BE2C (cell line): ENCODE measurements around the gene ALDH3B2.

Experiments used
- DNase-seq: peaks from one replicate; pipeline ENCODE4 v3.0.0-alpha.2; 2020
- H3K27me3 ChIP-seq: fragments of 250-450 bp; sonication (Bioruptor Pico); 2 replicates; pipeline ENCODE4 v1.5.1; 2020; ENCODE audit warnings: mild to moderate bottlenecking
- H3K36me3 ChIP-seq: fragments of 250-450 bp; sonication (Bioruptor Pico); 2 replicates; pipeline ENCODE4 v1.5.1; 2020; ENCODE audit warnings: mild to moderate bottlenecking
- H3K4me1 ChIP-seq: fragments of 250-450 bp; sonication (Bioruptor Pico); 2 replicates; pipeline ENCODE4 v1.5.1; 2020
- H3K4me3 ChIP-seq: 2 replicates; pipeline ENCODE4 v1.5.1; 2011; ENCODE audit warnings: low read depth, low read length
- H3K9me3 ChIP-seq: fragments of 250-450 bp; sonication (Bioruptor Pico); 2 replicates; pipeline ENCODE4 v1.5.1; 2020
- TF ChIP-seq, protein P1 (sequence below): IDR thresholded peaks from 2 replicates; pipeline ENCODE4 v1.5.1; 2012; ENCODE audit warnings: mild to moderate bottlenecking, low read depth, low read length

Gene ALDH3B2

DNA sequence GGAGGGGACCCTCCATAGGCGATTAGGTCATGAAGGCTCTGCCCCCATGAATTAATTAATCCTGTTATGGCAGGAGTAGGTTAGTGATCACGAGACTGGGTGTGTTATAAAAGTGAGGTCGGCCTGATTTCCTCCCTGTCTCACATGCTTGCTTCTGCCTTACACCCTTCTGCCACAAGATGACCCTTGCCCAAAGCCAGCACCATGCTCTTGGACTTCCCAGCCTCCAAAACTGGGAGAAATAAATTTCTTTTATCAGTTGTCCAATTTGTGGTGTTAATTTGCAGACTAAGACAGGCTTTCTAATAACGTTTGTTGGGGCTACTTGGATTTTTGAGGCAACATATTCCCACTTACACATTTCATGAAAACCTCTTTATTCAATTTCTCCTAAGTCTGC is 23.4 kb upstream of the ALDH3B2 start:
- no peak for DNase-seq
- no peaks in the 10 kb centered on the region for H3K4me1 ChIP-seq
- TF ChIP-seq, protein P1, sequence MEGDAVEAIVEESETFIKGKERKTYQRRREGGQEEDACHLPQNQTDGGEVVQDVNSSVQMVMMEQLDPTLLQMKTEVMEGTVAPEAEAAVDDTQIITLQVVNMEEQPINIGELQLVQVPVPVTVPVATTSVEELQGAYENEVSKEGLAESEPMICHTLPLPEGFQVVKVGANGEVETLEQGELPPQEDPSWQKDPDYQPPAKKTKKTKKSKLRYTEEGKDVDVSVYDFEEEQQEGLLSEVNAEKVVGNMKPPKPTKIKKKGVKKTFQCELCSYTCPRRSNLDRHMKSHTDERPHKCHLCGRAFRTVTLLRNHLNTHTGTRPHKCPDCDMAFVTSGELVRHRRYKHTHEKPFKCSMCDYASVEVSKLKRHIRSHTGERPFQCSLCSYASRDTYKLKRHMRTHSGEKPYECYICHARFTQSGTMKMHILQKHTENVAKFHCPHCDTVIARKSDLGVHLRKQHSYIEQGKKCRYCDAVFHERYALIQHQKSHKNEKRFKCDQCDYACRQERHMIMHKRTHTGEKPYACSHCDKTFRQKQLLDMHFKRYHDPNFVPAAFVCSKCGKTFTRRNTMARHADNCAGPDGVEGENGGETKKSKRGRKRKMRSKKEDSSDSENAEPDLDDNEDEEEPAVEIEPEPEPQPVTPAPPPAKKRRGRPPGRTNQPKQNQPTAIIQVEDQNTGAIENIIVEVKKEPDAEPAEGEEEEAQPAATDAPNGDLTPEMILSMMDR = no peak
- H3K9me3 ChIP-seq = no peaks in the 10 kb centered on the region
- peaks cover 20% of the 10 kb centered on the region for H3K27me3 ChIP-seq
- H3K4me3 ChIP-seq = no peak overlapping the region
- H3K36me3 ChIP-seq = no peaks in the 10 kb centered on the region

DNA sequence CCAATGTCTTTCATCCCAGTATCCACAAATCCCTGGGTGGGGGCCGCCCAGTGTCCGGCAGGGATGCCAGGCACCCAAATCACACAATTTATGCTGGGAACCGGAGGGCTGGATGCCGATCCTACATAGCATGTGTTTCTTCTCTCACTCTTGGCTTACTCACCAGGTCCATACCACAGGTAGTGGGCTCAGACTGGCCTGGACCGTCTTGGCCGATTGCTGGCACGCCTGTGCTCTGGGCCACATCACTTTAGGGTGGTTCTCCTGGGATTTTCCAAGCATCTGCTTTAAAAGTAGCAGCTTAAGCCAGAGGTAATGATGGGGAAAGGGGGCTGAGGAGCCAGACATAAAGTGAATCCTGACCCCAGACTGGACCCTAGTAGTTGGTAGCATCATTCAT is 22.6 kb upstream of the ALDH3B2 start:
- no peak for DNase-seq
- Histone ChIP-seq H3K36me3 (no peaks in the 10 kb centered on the region), H3K9me3 (no peaks in the 10 kb centered on the region), H3K4me1 (no peaks in the 10 kb centered on the region), H3K4me3 (no peak overlapping the region), H3K27me3 (peaks cover 23% of the 10 kb centered on the region)
- TF ChIP-seq, protein P1 = no peak

DNA sequence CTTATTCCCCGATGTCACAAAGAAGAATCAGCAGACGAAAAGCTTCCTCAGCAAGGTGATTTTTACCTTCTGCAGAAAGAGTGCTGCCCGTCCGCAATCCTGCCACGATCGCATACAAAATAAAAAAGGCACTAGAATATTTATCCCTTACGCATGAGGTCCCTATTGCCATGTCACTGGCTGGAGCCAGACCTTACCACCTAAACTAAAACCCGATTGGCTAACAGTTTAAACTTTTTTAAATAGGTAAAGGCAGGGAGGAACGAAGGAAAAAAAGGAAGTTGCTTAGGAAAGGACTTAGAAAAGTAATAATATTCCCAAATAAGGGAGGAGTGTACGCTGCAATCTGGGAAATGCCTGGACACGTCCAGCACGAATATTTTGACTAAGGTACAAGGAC is 21.2 kb upstream of the ALDH3B2 start:
- no peaks in the 10 kb centered on the region for H3K4me1 ChIP-seq
- H3K27me3 ChIP-seq = peaks cover 29% of the 10 kb centered on the region
- no peaks in the 10 kb centered on the region for H3K36me3 ChIP-seq
- DNase-seq = no peak
- no peak overlapping the region for H3K4me3 ChIP-seq
- H3K9me3 ChIP-seq = no peaks in the 10 kb centered on the region
- TF ChIP-seq, protein P1 = no peak

DNA sequence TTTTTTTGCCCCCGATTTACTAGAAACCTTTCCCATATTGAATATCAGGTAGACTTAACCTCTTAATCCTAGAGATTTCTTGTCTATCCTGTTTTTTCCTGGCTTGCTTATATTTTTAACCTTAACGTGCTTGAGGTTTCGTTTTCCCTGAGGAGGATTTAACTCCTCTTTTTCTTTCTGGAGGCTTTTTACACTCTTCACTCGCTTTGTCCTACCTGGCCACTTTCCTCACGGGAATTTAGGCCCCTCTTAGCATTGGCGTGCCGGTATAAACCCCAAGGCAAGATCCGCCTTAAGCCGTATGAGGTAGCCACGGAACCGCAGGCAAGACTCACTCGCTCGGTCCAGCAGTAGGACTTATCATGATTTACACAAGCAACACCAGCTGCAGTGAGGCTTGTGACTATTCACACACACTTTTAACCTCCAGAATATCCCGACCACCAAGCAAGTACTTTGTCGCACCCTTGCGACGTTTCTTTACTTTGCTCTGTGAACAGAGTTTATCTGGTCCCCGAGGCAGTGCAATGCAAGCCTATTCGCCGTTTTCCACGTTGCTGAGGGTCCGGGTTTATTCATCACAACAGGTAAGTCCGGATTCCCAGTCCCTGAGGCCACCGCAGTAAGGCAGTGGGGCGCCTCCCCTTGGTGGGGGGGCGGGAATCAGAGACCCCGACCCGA is 20.6 kb upstream of the ALDH3B2 start:
- Histone ChIP-seq H3K4me3 (no peak overlapping the region), H3K9me3 (no peaks in the 10 kb centered on the region), H3K36me3 (no peaks in the 10 kb centered on the region), H3K4me1 (no peaks in the 10 kb centered on the region), H3K27me3 (peaks cover 32% of the 10 kb centered on the region)
- no peak for DNase-seq
- TF ChIP-seq, protein P1 = no peak

DNA sequence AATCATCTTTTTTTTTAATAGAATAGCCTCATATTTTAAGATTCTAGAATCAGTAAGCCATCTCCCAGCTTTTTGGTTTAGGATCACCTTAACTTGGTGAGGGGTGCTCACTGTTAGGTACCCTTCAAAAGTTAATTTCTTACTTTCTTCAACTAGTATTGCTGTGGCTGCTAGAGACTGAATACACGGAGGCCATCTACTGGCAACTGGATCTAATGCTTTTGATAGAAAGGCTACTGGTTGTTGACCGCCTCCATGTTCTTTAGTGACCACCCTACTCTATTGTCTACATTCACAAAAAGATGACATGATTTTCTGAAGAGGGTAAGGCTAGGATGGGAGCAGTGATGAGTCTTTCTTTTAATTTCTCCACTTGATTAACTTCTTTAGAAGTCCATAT is 16.7 kb upstream of the ALDH3B2 start:
- no peak for DNase-seq
- H3K4me3 ChIP-seq = no peak overlapping the region
- H3K4me1 ChIP-seq = no peaks in the 10 kb centered on the region
- no peaks in the 10 kb centered on the region for H3K36me3 ChIP-seq
- H3K9me3 ChIP-seq = no peaks in the 10 kb centered on the region
- TF ChIP-seq, protein P1 = peak; percentile 36
- peaks cover 52% of the 10 kb centered on the region for H3K27me3 ChIP-seq

DNA sequence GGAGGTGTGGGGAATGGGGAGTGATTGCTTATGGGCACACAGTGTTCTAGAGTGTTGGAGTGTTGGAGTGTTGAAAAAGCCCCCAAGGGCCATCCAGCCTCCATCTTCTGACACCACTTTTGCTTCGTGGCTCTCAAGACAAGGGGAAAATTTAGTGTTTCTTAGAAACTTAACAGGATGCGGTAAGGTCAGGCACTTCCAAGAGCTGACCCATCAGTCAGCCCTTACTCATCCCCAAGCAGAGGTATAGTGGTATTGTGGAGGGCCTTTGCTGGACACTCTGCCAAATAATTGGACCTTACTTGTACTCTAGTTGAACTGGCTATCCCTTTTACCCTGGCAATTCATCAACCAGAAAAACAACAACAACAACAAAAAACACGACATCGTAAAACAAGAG is 14.8 kb upstream of the ALDH3B2 start:
- no peaks in the 10 kb centered on the region for H3K4me1 ChIP-seq
- no peaks in the 10 kb centered on the region for H3K9me3 ChIP-seq
- TF ChIP-seq, protein P1 = no peak
- H3K27me3 ChIP-seq = peaks cover 51% of the 10 kb centered on the region
- DNase-seq = no peak
- H3K4me3 ChIP-seq = no peak overlapping the region
- H3K36me3 ChIP-seq = no peaks in the 10 kb centered on the region
